Neutrophil (primary cell): ENCODE data around the gene IPCEF1.

Experiments used
- H3K27ac ChIP-seq: fragments of 200-600 bp; sonication (generic); 2 replicates; pipeline ENCODE4 v1.5.1; 2016; ENCODE audit warnings: mild to moderate bottlenecking, moderate library complexity
- H3K27me3 ChIP-seq: fragments of 200-600 bp; sonication (generic); 2 replicates; pipeline ENCODE4 v1.6.0; 2016; ENCODE audit warnings: mild to moderate bottlenecking
- H3K36me3 ChIP-seq: fragments of 200-600 bp; sonication (generic); 2 replicates; pipeline ENCODE4 v1.5.1; 2017
- H3K4me1 ChIP-seq, 2 experiments: fragments of 200-600 bp in 1 of 2; sonication (generic) in 1 of 2; 1 replicate in 1 of 2; 2 replicates in 1 of 2; pipeline versions ENCODE4 v1.5.1 to v1.6.1; 2013 to 2016; ENCODE audit warnings: low read depth in 1 of 2, low read length in 1 of 2, mild to moderate bottlenecking in 1 of 2, moderate library complexity in 1 of 2; ENCODE audit not compliant: control insufficient read depth in 1 of 2, insufficient read depth in 1 of 2
- H3K4me3 ChIP-seq, 2 experiments: fragments of 200-600 bp in 1 of 2; sonication (generic) in 1 of 2; 1 replicate in 1 of 2; 2 replicates in 1 of 2; pipeline ENCODE4 v1.5.1; 2013 to 2016; ENCODE audit warnings: low read depth in 1 of 2, low read length in 1 of 2, mild to moderate bottlenecking in 1 of 2, moderate library complexity in 1 of 2
- H3K9me3 ChIP-seq: fragments of 200-600 bp; sonication (generic); 2 replicates; pipeline ENCODE4 v1.5.1; 2016
- TF ChIP-seq, protein P1 (sequence below): fragments of 200-600 bp; sonication (generic); IDR thresholded peaks from 2 replicates; pipeline ENCODE4 v1.5.1; 2016; ENCODE audit warnings: antibody characterized with exemption

Gene IPCEF1

DNA sequence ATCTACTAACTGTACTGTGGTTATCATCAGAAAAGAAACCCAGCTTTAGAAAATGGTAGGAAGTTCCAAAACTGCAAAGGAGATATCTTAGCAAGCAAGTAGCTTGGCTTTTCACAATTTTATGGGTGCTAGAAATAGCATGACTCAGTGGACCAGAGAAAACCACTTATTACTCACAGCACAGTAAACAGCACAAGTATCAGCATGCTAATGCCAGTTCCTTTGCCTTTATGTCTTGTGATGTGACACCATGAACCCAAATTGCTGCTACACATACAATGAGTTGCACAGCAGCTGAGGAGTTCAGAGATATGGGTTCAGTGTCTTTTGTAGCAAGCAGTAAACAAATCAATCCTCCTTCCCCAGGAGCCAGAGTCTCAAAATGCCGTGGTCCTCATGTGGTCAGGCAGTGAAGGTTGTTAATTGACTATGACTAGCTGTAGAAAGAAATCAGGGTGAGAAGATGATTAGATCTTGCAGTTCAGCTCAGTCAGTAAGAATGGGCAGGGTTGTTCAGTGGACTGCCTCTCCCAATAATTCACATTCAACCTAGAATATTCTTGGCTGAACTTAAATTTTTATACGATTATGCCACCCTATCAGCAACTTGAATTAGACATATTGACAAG, 244.3 kb downstream of the IPCEF1 start:
- Histone ChIP-seq H3K36me3 (no peaks in the 10 kb centered on the region), H3K27ac (no peak overlapping the region), H3K4me3 (no peak overlapping the region), H3K4me1 (no peaks in the 10 kb centered on the region), H3K27me3 (no peaks in the 10 kb centered on the region), H3K9me3 (no peaks in the 10 kb centered on the region)
- TF ChIP-seq, protein P1, sequence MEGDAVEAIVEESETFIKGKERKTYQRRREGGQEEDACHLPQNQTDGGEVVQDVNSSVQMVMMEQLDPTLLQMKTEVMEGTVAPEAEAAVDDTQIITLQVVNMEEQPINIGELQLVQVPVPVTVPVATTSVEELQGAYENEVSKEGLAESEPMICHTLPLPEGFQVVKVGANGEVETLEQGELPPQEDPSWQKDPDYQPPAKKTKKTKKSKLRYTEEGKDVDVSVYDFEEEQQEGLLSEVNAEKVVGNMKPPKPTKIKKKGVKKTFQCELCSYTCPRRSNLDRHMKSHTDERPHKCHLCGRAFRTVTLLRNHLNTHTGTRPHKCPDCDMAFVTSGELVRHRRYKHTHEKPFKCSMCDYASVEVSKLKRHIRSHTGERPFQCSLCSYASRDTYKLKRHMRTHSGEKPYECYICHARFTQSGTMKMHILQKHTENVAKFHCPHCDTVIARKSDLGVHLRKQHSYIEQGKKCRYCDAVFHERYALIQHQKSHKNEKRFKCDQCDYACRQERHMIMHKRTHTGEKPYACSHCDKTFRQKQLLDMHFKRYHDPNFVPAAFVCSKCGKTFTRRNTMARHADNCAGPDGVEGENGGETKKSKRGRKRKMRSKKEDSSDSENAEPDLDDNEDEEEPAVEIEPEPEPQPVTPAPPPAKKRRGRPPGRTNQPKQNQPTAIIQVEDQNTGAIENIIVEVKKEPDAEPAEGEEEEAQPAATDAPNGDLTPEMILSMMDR = no peak

DNA sequence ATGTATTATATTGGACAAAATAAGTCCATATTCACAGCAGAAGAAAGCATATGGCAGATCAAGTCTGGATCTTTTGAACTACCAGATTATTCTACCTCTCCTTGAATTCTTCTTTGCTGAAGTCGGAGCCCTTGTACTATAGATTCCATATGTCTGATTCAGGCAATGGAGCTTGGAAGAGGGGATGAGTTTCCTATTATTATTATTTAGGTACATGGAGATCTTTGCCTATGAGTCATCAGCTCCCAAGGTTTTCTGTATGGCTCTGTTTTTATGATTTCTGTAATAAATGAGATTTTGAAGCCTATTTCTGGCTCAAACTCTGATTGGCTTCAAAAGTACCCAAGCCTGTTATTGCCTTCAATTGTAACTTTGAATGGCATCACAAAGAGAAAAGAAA, 245.6 kb downstream of the IPCEF1 start:
- no peak overlapping the region for H3K4me3 ChIP-seq
- TF ChIP-seq, protein P1 = no peak
- H3K4me1 ChIP-seq = no peaks in the 10 kb centered on the region
- no peaks in the 10 kb centered on the region for H3K27me3 ChIP-seq
- H3K27ac ChIP-seq = no peak overlapping the region
- H3K9me3 ChIP-seq = no peaks in the 10 kb centered on the region
- H3K36me3 ChIP-seq = no peaks in the 10 kb centered on the region

DNA sequence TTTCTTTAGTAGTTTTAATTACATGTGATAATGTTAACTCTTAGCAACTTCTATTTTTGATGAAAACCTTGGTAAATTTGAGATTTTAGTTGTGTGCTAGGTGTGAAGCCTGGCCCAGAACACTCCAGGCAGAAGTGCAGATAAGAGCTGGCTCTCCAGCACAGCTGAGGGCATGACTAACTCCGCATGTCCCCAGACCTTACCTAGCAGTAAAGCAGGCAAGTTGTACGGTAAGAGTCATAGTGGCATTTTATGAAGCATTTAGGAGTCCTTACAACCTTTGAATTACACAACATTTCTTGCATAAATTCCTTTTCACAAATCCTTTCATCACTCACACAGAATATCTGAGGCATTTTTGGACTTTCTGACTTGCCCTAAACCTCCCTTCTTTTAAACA, 250.4 kb downstream of the IPCEF1 start:
- Histone ChIP-seq H3K36me3 (no peaks in the 10 kb centered on the region), H3K9me3 (no peaks in the 10 kb centered on the region), H3K27ac (no peak overlapping the region), H3K27me3 (no peaks in the 10 kb centered on the region), H3K4me3 (no peak overlapping the region), H3K4me1 (no peaks in the 10 kb centered on the region)
- TF ChIP-seq, protein P1 = no peak
